Mucosa of descending colon (tissue), 3 donors: Measurements from ENCODE around the gene PCDHGB2. TPM values are rescaled to one million over a fixed set of nuclear protein-coding genes. Genes with fewer than 3 reads are reported as not detected.
"Not testable (repeated sequence)": the region's sequence is repeated elsewhere in the genome, so short reads cannot be mapped to it uniquely, and the experiment has no call there.

Experiments
- ATAC-seq: fragments of 200-7000 bp; cut with Tn5 transposase; one replicate; pipeline ENCODE4 v1.9.1; 2020; ENCODE audit warnings: mild to moderate bottlenecking, moderate library complexity
- DNase-seq, 3 donors: peaks; one replicate each; pipeline ENCODE4 v3.0.0-alpha.2; 2020
- H3K36me3 ChIP-seq: fragments of 200-600 bp; one replicate; pipeline ENCODE4 v1.8.0; 2021; ENCODE audit warnings: low read depth, mild to moderate bottlenecking
- H3K4me1 ChIP-seq: fragments of 200-600 bp; one replicate; pipeline ENCODE4 v1.8.0; 2021; ENCODE audit warnings: low read depth, mild to moderate bottlenecking
- H3K4me3 ChIP-seq: fragments of 200-600 bp; one replicate; pipeline ENCODE4 v1.8.0; 2021; ENCODE audit warnings: mild to moderate bottlenecking
- H3K9me3 ChIP-seq: fragments of 200-600 bp; one replicate; pipeline ENCODE4 v1.8.0; 2021; ENCODE audit warnings: mild to moderate bottlenecking
- CTCF ChIP-seq: fragments of 200-600 bp; IDR thresholded peaks from one replicate; pipeline ENCODE4 v1.8.0; 2022; ENCODE audit warnings: antibody characterized with exemption, mild to moderate bottlenecking
- intact Hi-C, 2 donors: fragments of 100-400 bp; cut with DNase I in 1 of 2; cut with micrococcal nuclease in 1 of 2; formaldehyde crosslinking; loops; one replicate each; pipeline versions ENCODE4 v1.11.0 to v1.11.1; 2022; cut with DNase I, micrococcal nuclease
- total RNA-seq, 3 donors: library from RNA; stranded (reverse); fragmentation: NEBNext Ultra II Directional in 2 of 3; extraction: Animal tissue kit (Norgen Biotek cat#: 25700) in 2 of 3; gene quantifications; one replicate each; pipeline versions ENCODE4 v1.2.1 to v1.2.4, GENCODE V29; 2021 to 2023
- donor health status: DM: no; HTN: no; CAD: no; lungs with moderate emphysema.
- donor health status: DM: no; HTN: no; CAD: no.
- donor health status: DM: no; HTN: yes; CAD: no.

PCDHGB2 gene
- total RNA-seq, 3 donors from 2014 or later: 1.5 to 5.7 (median 2.8) TPM

GRCh38 chr5:141345327-141345726 is 14.5 kb upstream of the PCDHGB2 start:
- no peaks in the 10 kb centered on the region for H3K4me1 ChIP-seq
- DNase-seq: no peak
- H3K4me3 ChIP-seq: no peak overlapping the region
- ATAC-seq: no peak
- H3K9me3 ChIP-seq: peaks cover 74% of the 10 kb centered on the region
- H3K36me3 ChIP-seq: no peaks in the 10 kb centered on the region
- TF ChIP-seq CTCF: no peak
- intact Hi-C loops: no loop called here

DNA sequence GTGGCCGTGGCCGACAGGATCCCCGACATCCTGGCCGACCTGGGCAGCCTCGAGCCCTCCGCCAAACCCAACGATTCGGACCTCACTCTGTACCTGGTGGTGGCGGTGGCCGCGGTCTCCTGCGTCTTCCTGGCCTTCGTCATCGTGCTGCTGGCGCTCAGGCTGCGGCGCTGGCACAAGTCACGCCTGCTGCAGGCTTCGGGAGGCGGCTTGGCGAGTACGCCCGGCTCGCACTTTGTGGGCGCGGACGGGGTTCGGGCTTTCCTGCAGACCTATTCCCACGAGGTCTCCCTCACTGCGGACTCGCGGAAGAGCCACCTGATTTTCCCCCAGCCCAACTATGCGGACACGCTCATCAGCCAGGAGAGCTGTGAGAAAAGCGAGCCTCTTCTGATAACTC is 13.8 kb upstream of the PCDHGB2 start:
- H3K4me1 ChIP-seq, DNase-seq, H3K4me3 ChIP-seq, intact Hi-C loops, H3K36me3 ChIP-seq, ATAC-seq: not testable (repeated sequence)
- H3K9me3 ChIP-seq: peaks cover 70% of the 10 kb centered on the region

DNA sequence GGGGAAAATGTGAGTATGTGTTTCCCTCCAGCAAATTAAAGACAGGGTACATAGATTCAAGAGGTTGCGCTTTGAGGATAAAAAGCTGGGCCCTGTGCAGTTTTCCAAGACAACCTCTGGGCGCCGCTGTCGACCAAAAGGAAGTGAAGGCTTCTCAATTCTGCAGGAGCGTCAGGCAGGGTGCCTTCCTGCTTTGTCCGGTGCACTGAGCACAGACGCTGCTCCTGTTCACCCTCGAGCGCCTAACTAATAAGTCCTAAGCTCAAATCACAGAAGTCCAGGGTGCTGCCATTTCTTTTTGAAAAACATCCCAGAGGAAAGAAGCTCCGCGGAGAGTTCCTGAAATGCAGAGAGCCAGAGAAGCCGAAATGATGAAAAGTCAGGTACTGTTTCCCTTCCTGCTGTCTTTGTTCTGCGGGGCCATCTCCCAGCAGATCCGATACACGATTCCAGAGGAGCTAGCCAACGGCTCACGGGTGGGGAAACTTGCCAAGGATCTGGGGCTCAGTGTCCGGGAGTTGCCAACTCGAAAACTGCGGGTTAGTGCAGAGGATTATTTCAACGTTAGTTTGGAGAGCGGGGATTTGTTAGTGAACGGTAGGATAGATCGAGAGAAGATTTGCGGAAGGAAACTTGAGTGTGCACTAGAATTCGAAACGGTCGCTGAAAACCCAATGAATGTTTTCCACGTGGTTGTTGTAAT is 9.7 kb upstream of the PCDHGB2 start, which contains the start of gene PCDHGB1:
TSS of gene PCDHGB1 (plus strand) at position 183 of the 703 bp plus-strand sequence. CDS start at position 345, 162 bp downstream.
- H3K9me3 ChIP-seq: peaks cover 50% of the 10 kb centered on the region
- no peaks in the 10 kb centered on the region for H3K4me1 ChIP-seq
- no peak for TF ChIP-seq CTCF
- H3K4me3 ChIP-seq: no peak within 1 kb of the TSS
- ATAC-seq (peak; percentile 50), DNase-seq (peak in 2 of 3 donors; percentile 27 to 42)
- H3K36me3 ChIP-seq: no peaks in the 10 kb centered on the region
- intact Hi-C loops: no loop called here

DNA sequence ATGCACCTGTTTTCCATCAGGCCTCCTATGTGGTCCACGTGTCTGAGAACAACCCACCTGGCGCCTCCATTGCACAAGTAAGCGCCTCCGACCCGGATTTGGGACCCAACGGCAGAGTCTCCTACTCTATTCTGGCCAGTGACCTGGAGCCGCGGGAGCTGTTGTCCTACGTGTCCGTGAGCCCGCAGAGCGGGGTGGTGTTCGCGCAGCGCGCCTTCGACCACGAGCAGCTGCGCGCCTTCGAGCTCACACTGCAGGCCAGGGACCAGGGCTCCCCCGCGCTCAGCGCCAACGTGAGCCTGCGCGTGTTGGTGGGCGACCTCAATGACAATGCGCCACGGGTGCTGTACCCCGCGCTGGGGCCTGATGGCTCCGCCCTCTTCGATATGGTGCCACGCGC is 8.2 kb upstream of the PCDHGB2 start:
- no peak for ATAC-seq
- DNase-seq: no peak
- intact Hi-C loops: no loop called here
- no peaks in the 10 kb centered on the region for H3K36me3 ChIP-seq
- no peak overlapping the region for H3K4me3 ChIP-seq
- no peak for TF ChIP-seq CTCF
- H3K9me3 ChIP-seq: peaks cover 46% of the 10 kb centered on the region
- no peaks in the 10 kb centered on the region for H3K4me1 ChIP-seq

GRCh38 chr5:141354900-141355469 is 4.8 kb upstream of the PCDHGB2 start, which contains the start of gene PCDHGA4:
TSS of gene PCDHGA4 (plus strand) at chr5:141355021. CDS start at chr5:141355108, 87 bp downstream.
- ATAC-seq: no peak
- intact Hi-C loops: no loop called here
- Histone ChIP-seq H3K9me3 (peaks cover 41% of the 10 kb centered on the region), H3K36me3 (no peaks in the 10 kb centered on the region), H3K4me1 (no peaks in the 10 kb centered on the region), H3K4me3 (no peak within 1 kb of the TSS)
- TF ChIP-seq CTCF: no peak
- DNase-seq: no peak

DNA sequence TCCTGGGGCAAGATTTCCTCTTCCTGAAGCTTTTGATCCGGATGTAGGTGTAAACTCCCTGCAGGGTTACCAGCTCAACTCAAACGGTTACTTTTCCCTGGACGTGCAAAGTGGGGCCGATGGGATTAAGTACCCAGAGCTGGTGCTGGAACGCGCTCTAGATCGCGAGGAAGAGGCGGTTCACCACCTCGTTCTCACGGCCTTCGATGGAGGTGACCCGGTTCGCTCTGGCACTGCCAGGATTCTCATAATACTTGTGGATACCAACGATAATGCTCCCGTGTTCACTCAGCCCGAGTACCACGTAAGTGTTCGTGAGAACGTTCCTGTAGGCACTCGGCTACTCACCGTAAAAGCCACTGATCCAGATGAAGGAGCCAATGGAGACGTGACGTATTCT is 4.2 kb upstream of the PCDHGB2 start:
- Histone ChIP-seq H3K4me3 (no peak overlapping the region), H3K9me3 (peaks cover 42% of the 10 kb centered on the region), H3K36me3 (no peaks in the 10 kb centered on the region), H3K4me1 (no peaks in the 10 kb centered on the region)
- DNase-seq (no peak), ATAC-seq (no peak)
- intact Hi-C loops: no loop called here
- no peak for TF ChIP-seq CTCF
